ENCODE data around the gene KCTD16. TPM values are rescaled to one million over a fixed set of nuclear protein-coding genes. Genes with fewer than 3 reads are reported as not detected.

KCTD16 gene
- total RNA-seq, 1 donor from 2014 or later, result 0.44 TPM

DNA sequence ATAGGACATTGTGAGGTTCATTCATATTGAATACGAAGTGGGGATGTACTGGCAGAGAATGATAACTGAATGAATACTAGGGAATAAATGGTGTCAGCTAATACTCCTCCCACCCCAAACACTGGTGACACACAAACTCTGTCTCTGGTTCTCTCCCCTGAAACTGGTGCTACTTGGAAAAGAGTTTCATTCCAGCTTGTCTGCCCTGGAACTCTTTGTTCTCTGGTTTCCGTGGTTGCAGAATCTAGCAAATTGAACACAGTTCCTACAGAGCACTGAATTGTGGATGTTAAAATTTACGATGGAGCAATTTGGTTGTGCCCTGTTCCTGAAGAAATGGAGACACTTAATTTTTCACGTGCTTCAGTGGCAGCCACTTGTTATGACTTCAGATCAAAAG is 181.7 kb downstream of the KCTD16 start:
- H3K27ac Mint-ChIP-seq (ENCODE audit: unreplicated experiment), result no peak overlapping the region
- no peak overlapping the region for H3K4me3 Mint-ChIP-seq (ENCODE audit: unreplicated experiment)
- DNase-seq (ENCODE audit: low spot score), result no peak
- TF ChIP-seq CTCF (IDR thresholded peaks at IDR 0.05; ENCODE audit: unreplicated experiment), result no peak
- no peaks in the 10 kb centered on the region for H3K36me3 Mint-ChIP-seq (ENCODE audit: low read depth, unreplicated experiment)
- no peaks in the 10 kb centered on the region for H3K27me3 Mint-ChIP-seq (ENCODE audit: unreplicated experiment)
- no peaks in the 10 kb centered on the region for H3K9me3 Mint-ChIP-seq (ENCODE audit: unreplicated experiment)
- peaks cover 9% of the 10 kb centered on the region for H3K4me1 Mint-ChIP-seq (ENCODE audit: unreplicated experiment)

GRCh38 chr5:144352732-144353317 is 182.2 kb downstream of the KCTD16 start:
- Mint-ChIP-seq H3K27ac (ENCODE audit: unreplicated experiment) (no peak overlapping the region), H3K36me3 (ENCODE audit: low read depth, unreplicated experiment) (no peaks in the 10 kb centered on the region), H3K4me3 (ENCODE audit: unreplicated experiment) (no peak overlapping the region), H3K9me3 (ENCODE audit: unreplicated experiment) (no peaks in the 10 kb centered on the region), H3K4me1 (ENCODE audit: unreplicated experiment) (peaks cover 9% of the 10 kb centered on the region), H3K27me3 (ENCODE audit: unreplicated experiment) (no peaks in the 10 kb centered on the region)
- no peak for TF ChIP-seq CTCF (IDR thresholded peaks at IDR 0.05; ENCODE audit: unreplicated experiment)
- no peak for DNase-seq (ENCODE audit: low spot score)

- Mint-ChIP-seq H3K4me3 (ENCODE audit: unreplicated experiment) (no peak overlapping the region), H3K4me1 (ENCODE audit: unreplicated experiment) (peaks cover 9% of the 10 kb centered on the region)
- no peak for DNase-seq (ENCODE audit: low spot score)
These were observed 185.8 kb downstream of the KCTD16 start for GRCh38 chr5:144356489-144356888.

GRCh38 chr5:144361406-144361805 is 190.7 kb downstream of the KCTD16 start:
- peaks cover 4% of the 10 kb centered on the region for H3K4me1 Mint-ChIP-seq (ENCODE audit: unreplicated experiment)
- H3K27ac Mint-ChIP-seq (ENCODE audit: unreplicated experiment), result no peak overlapping the region
- H3K36me3 Mint-ChIP-seq (ENCODE audit: low read depth, unreplicated experiment), result no peaks in the 10 kb centered on the region
- TF ChIP-seq CTCF (IDR thresholded peaks at IDR 0.05; ENCODE audit: unreplicated experiment), result no peak
- no peak overlapping the region for H3K4me3 Mint-ChIP-seq (ENCODE audit: unreplicated experiment)
- no peak for DNase-seq (ENCODE audit: low spot score)
- H3K9me3 Mint-ChIP-seq (ENCODE audit: unreplicated experiment), result no peaks in the 10 kb centered on the region
- H3K27me3 Mint-ChIP-seq (ENCODE audit: unreplicated experiment), result no peaks in the 10 kb centered on the region

More at GRCh38 chr5:144356489-144356888, 185.8 kb downstream of the KCTD16 start:
- Mint-ChIP-seq H3K27me3 (ENCODE audit: unreplicated experiment) (no peaks in the 10 kb centered on the region), H3K27ac (ENCODE audit: unreplicated experiment) (no peak overlapping the region), H3K9me3 (ENCODE audit: unreplicated experiment) (no peaks in the 10 kb centered on the region), H3K36me3 (ENCODE audit: low read depth, unreplicated experiment) (no peaks in the 10 kb centered on the region)
- no peak for TF ChIP-seq CTCF (IDR thresholded peaks at IDR 0.05; ENCODE audit: unreplicated experiment)

GRCh38 chr5:144365885-144366284 is 195.2 kb downstream of the KCTD16 start:
- TF ChIP-seq CTCF (IDR thresholded peaks at IDR 0.05; ENCODE audit: unreplicated experiment), result no peak
- peaks cover 7% of the 10 kb centered on the region for H3K4me1 Mint-ChIP-seq (ENCODE audit: unreplicated experiment)
- H3K9me3 Mint-ChIP-seq (ENCODE audit: unreplicated experiment), result no peaks in the 10 kb centered on the region
- H3K36me3 Mint-ChIP-seq (ENCODE audit: low read depth, unreplicated experiment), result no peaks in the 10 kb centered on the region
- no peak overlapping the region for H3K4me3 Mint-ChIP-seq (ENCODE audit: unreplicated experiment)
- no peak overlapping the region for H3K27ac Mint-ChIP-seq (ENCODE audit: unreplicated experiment)
- no peaks in the 10 kb centered on the region for H3K27me3 Mint-ChIP-seq (ENCODE audit: unreplicated experiment)
- DNase-seq (ENCODE audit: low spot score), result no peak

Measured in endothelial cell (in vitro differentiated cells).